Esophagus muscularis mucosa (tissue), 3 donors: ENCODE results near the gene GLCCI1.

Source experiments
- POLR2A ChIP-seq: fragments of 450-650 bp; IDR thresholded peaks from one replicate; pipeline ENCODE4 v1.6.1; 2017; ENCODE audit warnings: antibody characterized with exemption, moderate library complexity, mild to moderate bottlenecking, low read depth
- TF ChIP-seq, protein P1 (sequence below), 3 experiments: fragments of 200-600 bp in 2 of 3; fragments of 450-650 bp in 1 of 3; sonication (generic) in 2 of 3; IDR thresholded peaks; one replicate each; pipeline ENCODE4 v1.5.1; 2017 to 2019; ENCODE audit warnings: antibody characterized with exemption in 3 of 3, mild to moderate bottlenecking in 2 of 3, moderate library complexity in 1 of 3

DNA sequence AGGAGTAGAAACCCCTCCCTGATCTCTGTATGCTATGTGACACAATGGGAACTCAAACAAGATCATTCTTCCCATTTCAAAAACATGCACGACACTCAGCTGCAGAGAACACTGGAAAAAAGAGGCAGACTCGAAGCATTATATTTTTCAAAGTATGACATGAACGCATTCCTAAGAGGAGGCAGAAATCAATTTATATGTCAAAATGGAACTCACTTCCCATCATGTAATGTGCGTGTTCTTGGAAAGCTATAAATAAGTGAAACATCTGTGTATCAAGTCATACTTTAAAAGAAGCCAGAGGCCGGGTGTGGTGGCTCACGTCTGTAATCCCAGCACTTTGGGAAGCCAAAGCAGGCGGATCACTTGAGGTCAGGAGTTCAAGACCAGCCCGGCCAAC, 150.7 kb downstream of the GLCCI1 start:
- TF ChIP-seq, protein P1, sequence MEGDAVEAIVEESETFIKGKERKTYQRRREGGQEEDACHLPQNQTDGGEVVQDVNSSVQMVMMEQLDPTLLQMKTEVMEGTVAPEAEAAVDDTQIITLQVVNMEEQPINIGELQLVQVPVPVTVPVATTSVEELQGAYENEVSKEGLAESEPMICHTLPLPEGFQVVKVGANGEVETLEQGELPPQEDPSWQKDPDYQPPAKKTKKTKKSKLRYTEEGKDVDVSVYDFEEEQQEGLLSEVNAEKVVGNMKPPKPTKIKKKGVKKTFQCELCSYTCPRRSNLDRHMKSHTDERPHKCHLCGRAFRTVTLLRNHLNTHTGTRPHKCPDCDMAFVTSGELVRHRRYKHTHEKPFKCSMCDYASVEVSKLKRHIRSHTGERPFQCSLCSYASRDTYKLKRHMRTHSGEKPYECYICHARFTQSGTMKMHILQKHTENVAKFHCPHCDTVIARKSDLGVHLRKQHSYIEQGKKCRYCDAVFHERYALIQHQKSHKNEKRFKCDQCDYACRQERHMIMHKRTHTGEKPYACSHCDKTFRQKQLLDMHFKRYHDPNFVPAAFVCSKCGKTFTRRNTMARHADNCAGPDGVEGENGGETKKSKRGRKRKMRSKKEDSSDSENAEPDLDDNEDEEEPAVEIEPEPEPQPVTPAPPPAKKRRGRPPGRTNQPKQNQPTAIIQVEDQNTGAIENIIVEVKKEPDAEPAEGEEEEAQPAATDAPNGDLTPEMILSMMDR (IDR thresholded peaks at IDR 0.05), result no peak
- TF ChIP-seq POLR2A, result no peak
